ENCODE results near the gene DNAJC4. TPM values are rescaled to one million over a fixed set of nuclear protein-coding genes. Genes with fewer than 3 reads are reported as not detected.

The DNAJC4 gene
- total and polyA plus RNA-seq, 12 donors = 19.9 to 220 (median 66.8) TPM

GRCh38 chr11:64275031-64275800 is 44.9 kb downstream of the DNAJC4 start:
- 88 to 92% (median 92%) methylated on average over 8 to 15 of the region's 15 CpGs for WGBS, 4 donors
- TF ChIP-seq, protein P1, sequence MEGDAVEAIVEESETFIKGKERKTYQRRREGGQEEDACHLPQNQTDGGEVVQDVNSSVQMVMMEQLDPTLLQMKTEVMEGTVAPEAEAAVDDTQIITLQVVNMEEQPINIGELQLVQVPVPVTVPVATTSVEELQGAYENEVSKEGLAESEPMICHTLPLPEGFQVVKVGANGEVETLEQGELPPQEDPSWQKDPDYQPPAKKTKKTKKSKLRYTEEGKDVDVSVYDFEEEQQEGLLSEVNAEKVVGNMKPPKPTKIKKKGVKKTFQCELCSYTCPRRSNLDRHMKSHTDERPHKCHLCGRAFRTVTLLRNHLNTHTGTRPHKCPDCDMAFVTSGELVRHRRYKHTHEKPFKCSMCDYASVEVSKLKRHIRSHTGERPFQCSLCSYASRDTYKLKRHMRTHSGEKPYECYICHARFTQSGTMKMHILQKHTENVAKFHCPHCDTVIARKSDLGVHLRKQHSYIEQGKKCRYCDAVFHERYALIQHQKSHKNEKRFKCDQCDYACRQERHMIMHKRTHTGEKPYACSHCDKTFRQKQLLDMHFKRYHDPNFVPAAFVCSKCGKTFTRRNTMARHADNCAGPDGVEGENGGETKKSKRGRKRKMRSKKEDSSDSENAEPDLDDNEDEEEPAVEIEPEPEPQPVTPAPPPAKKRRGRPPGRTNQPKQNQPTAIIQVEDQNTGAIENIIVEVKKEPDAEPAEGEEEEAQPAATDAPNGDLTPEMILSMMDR (IDR thresholded peaks at IDR 0.05) = no peak
- TF ChIP-seq POLR2A (IDR thresholded peaks at IDR 0.05) = no peak
- no peaks in the 10 kb centered on the region for H3K9me3 ChIP-seq (replicated peaks in 1 of 3)
- DNase-seq = no peak
- no peak overlapping the region for H3K27ac ChIP-seq
- intact Hi-C loops (cut with DNase I) = no loop called here
- no peak overlapping the region for H3K4me3 ChIP-seq
- no peaks in the 10 kb centered on the region for H3K27me3 ChIP-seq
- H3K4me1 ChIP-seq (replicated peaks in 1 of 2) = peaks cover 7 to 11% of the 10 kb centered on the region in 2 donors
- peaks cover 0 to 31% of the 10 kb centered on the region in 2 donors for H3K36me3 ChIP-seq (replicated peaks in 1 of 2)

- intact Hi-C loops (cut with DNase I) = no loop called here
- DNase-seq = no peak
- Histone ChIP-seq H3K9me3 (replicated peaks in 1 of 3) (no peaks in the 10 kb centered on the region), H3K4me1 (replicated peaks in 1 of 2) (peaks cover 7 to 11% of the 10 kb centered on the region in 2 donors), H3K27me3 (no peaks in the 10 kb centered on the region), H3K4me3 (no peak overlapping the region), H3K27ac (no peak overlapping the region), H3K36me3 (replicated peaks in 1 of 2) (peaks cover 0 to 31% of the 10 kb centered on the region in 2 donors)
- TF ChIP-seq, protein P1 (IDR thresholded peaks at IDR 0.05) = no peak
- no peak for TF ChIP-seq POLR2A (IDR thresholded peaks at IDR 0.05)
- 71 to 98% (median 91%) methylated on average over 1 to 2 of the region's 2 CpGs for WGBS, 4 donors
Measured at GRCh38 chr11:64275841-64276240, 45.5 kb downstream of the DNAJC4 start.

DNA sequence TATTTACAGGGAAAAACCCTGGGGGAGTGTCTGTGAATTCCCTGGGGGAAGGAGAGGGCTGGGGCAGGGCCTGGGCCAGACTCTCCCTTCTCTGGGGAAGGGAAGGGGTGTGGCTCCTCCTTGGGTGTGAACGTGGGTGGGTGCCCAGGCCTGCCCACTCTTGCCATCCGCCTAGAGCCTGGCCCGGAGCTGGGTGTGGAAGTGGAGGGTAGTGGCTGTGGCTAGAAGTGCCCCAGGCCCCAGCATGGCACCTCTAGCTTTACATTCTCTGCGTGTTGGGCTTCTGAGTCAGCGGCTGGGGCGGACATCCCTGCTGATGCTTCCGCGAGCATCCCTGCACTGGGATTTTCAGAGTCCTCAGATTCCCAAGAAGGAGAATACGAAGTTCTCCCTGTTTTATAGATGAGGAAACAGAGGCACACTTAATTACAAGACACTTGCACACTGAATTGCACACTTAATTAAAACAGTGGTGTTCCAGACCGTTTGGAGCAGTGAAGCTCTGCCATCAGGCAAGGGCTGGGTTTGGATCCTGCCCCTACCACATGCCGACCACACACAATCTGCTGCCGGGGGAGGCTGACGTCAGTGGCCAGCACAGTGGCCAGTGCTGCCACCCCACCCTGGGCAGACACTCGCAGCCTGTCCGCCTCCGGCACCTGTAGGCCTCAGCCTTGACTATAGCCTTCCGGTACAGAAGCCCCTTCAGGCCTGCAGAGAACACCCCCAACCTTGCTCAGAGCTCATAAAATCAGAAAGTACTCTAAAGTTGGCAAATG is 46.5 kb downstream of the DNAJC4 start:
- no peak overlapping the region for H3K4me3 ChIP-seq
- intact Hi-C loops (cut with DNase I) = no loop called here
- no peak overlapping the region for H3K27ac ChIP-seq
- no peak for TF ChIP-seq POLR2A (IDR thresholded peaks at IDR 0.05)
- TF ChIP-seq, protein P1 (IDR thresholded peaks at IDR 0.05) = no peak
- no peaks in the 10 kb centered on the region for H3K27me3 ChIP-seq
- H3K36me3 ChIP-seq (replicated peaks in 1 of 2) = peaks cover 0 to 31% of the 10 kb centered on the region in 2 donors
- H3K9me3 ChIP-seq (replicated peaks in 1 of 3) = no peaks in the 10 kb centered on the region
- 83 to 88% (median 86%) methylated on average over 9 to 17 of the region's 17 CpGs for WGBS, 4 donors
- peaks cover 3 to 7% of the 10 kb centered on the region in 2 donors for H3K4me1 ChIP-seq (replicated peaks in 1 of 2)
- no peak for DNase-seq

DNA sequence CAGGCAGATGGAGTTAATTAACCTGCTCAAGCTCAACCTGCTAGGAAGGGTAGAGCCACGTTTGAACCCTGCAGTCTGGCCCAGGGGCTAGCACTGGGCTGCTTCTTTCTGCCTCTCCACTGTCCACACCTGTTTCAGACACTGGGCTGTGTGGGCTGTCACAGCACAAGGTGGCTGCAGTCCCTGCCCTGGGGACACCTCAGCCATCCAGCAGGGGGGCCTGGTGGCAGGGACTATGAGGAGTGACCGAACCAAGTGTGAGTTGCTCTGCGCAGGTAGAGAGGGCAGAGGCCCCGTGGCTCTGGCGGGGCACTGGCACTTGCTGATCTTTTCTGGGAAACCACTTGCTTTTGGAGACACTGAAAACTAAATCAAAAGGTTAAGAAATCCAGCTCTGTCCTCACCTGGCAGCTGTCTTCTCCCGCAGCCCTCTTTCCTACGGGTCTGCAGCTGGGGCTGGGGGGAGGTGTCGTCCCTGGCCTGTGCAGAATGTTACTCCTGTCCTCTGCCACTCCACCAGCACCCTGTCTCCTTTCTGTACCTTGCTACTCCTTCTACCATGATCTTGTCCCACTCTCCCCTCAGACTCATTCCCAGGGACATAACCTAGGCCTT is 48.3 kb downstream of the DNAJC4 start:
- H3K27me3 ChIP-seq = no peaks in the 10 kb centered on the region
- intact Hi-C loops (cut with DNase I) = no loop called here
- H3K4me1 ChIP-seq (replicated peaks in 1 of 2) = peaks cover 4 to 7% of the 10 kb centered on the region in 2 donors
- no peak overlapping the region for H3K27ac ChIP-seq
- H3K36me3 ChIP-seq (replicated peaks in 1 of 2) = peaks cover 0 to 34% of the 10 kb centered on the region in 2 donors
- WGBS, 4 donors = 82 to 98% (median 87%) methylated on average over 5 to 8 of the region's 8 CpGs
- H3K4me3 ChIP-seq = no peak overlapping the region
- no peaks in the 10 kb centered on the region for H3K9me3 ChIP-seq (replicated peaks in 1 of 3)
- DNase-seq = no peak
- TF ChIP-seq, protein P1 (IDR thresholded peaks at IDR 0.05) = no peak
- no peak for TF ChIP-seq POLR2A (IDR thresholded peaks at IDR 0.05)

All from adrenal gland (tissue), 12 donors.